Type B pancreatic cell (in vitro differentiated cells): ENCODE results near the gene GAPT. TPM values are rescaled to one million over a fixed set of nuclear protein-coding genes. Genes with fewer than 3 reads are reported as not detected.

Experiments used
- DNase-seq: peaks from one replicate; pipeline ENCODE4 v3.0.0; 2021; ENCODE audit warnings: mixed read lengths; ENCODE audit not compliant: unreplicated experiment; ENCODE audit errors: extremely low spot score
- H3K27ac Mint-ChIP-seq: 2 replicates; pipeline ENCODE4 v1.8.0; 2021; ENCODE audit warnings: mild to moderate bottlenecking, mixed read lengths
- H3K27me3 Mint-ChIP-seq: 2 replicates; pipeline ENCODE4 v1.8.0; 2021; ENCODE audit warnings: mixed read lengths
- H3K36me3 Mint-ChIP-seq: 2 replicates; pipeline ENCODE4 v1.8.0; 2021; ENCODE audit warnings: mixed read lengths
- H3K4me1 Mint-ChIP-seq: one replicate; pipeline ENCODE4 v1.8.0; 2021; ENCODE audit warnings: mixed read lengths; ENCODE audit not compliant: unreplicated experiment
- H3K4me3 Mint-ChIP-seq: 2 replicates; pipeline ENCODE4 v1.8.0; 2021; ENCODE audit warnings: mild to moderate bottlenecking, mixed read lengths
- H3K9me3 Mint-ChIP-seq: 2 replicates; pipeline ENCODE4 v1.8.0; 2021; ENCODE audit warnings: mixed read lengths
- CTCF ChIP-seq: fragments of 200-600 bp; sonication (generic); conservative IDR thresholded peaks from 2 replicates; pipeline ENCODE4 v1.5.0; 2021; ENCODE audit warnings: antibody characterized with exemption, mild to moderate bottlenecking
- total RNA-seq: library from RNA; stranded (reverse); gene quantifications from 2 replicates; pipeline ENCODE4 v1.2.1, GENCODE V29; 2021; ENCODE audit warnings: low replicate concordance

Gene GAPT
- total RNA-seq, 1 donor from 2014 or later = not detected

DNA sequence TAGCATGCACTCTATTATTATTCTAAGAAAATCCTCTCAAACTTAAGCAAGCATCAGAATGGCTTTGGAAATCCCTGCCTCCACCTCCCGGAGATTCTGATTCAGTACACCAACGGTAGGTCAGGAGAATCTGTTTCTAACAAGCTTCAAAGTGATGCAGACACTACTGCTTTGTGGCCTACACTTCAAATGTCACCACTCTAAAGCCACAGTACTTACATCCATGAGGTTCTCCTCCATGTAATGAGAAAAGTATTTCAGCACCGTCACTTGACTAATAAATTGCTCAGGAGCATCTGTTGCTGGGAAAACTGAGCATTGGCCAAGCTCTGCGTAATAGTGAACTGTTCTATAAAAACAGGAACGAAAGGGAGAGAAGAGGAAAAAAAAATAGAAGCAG is 36.2 kb upstream of the GAPT start:
- no peaks in the 10 kb centered on the region for H3K27me3 Mint-ChIP-seq
- peaks cover 53% of the 10 kb centered on the region for H3K4me1 Mint-ChIP-seq
- peaks cover 18% of the 10 kb centered on the region for H3K9me3 Mint-ChIP-seq
- H3K27ac Mint-ChIP-seq = peak overlapping the region; percentile 95
- TF ChIP-seq CTCF = no peak
- H3K4me3 Mint-ChIP-seq = peak overlapping the region; percentile 97
- H3K36me3 Mint-ChIP-seq = peaks cover 88% of the 10 kb centered on the region
- DNase-seq = no peak

DNA sequence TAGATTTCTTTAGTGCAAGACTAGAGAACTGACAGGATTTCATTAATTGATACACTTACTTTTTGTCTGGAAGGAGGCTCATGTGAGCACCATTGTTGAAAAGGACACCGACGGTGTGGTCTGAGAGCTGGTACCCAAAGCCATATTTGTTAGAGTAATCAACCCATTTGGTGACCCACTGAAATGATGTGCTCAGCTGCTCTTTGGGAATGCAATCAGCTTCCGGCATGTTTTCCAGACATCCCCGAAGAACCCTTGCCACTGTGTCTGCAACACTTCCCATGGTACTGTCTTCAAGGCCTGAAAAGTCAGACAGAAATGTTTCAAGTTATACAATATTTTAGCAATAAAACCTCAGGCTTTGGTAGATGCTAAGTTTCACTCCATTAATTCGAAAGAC is 35.8 kb upstream of the GAPT start:
- peak overlapping the region; percentile 97 for H3K4me3 Mint-ChIP-seq
- DNase-seq = no peak
- H3K4me1 Mint-ChIP-seq = peaks cover 49% of the 10 kb centered on the region
- peak overlapping the region; percentile 95 for H3K27ac Mint-ChIP-seq
- TF ChIP-seq CTCF = no peak
- peaks cover 84% of the 10 kb centered on the region for H3K36me3 Mint-ChIP-seq
- peaks cover 18% of the 10 kb centered on the region for H3K9me3 Mint-ChIP-seq
- H3K27me3 Mint-ChIP-seq = no peaks in the 10 kb centered on the region

DNA sequence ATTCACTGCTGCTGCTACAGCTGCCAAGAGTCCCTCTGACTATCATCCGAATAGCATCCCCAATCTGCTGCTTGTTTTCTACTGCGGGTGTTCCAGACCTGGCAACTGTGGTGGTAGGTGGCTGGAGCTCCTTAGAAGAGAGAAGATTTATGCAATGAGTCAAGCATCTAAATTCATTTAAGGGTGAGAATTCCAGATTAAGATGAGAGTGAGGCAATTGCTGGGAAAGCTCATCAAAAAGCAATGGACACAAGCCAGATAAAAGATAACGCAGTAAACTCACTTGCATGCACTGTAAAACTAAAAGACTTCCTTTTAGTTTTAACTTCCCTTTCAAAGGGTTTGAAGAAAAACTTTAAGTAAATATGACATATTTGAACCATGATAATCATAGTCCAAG is 35.2 kb upstream of the GAPT start:
- TF ChIP-seq CTCF = no peak
- Mint-ChIP-seq H3K27me3 (no peaks in the 10 kb centered on the region), H3K27ac (peak overlapping the region; percentile 85), H3K9me3 (peaks cover 13% of the 10 kb centered on the region), H3K4me1 (peaks cover 47% of the 10 kb centered on the region), H3K36me3 (peaks cover 82% of the 10 kb centered on the region), H3K4me3 (peak overlapping the region; percentile 97)
- DNase-seq = no peak

DNA sequence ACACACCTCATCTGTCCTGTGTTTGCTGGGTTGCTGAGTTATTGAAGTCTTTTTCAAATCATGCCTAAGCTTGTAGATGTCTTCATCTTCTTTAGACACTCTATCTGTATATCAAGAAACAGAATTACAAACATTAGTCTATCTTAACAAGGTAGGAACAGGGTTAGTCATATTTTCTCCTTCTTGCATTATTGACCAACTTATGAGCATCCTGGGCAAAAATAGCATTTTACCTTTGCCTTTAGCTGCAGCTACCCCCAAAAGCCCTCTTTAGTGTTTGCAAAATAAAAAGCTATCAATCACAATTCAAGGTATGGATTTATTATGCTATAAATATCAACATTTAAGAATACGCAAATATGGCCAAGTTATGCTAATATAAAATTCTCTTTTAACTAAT is 34.7 kb upstream of the GAPT start:
- Mint-ChIP-seq H3K4me1 (peaks cover 50% of the 10 kb centered on the region), H3K27me3 (no peaks in the 10 kb centered on the region), H3K4me3 (peak overlapping the region; percentile 97), H3K36me3 (peaks cover 82% of the 10 kb centered on the region), H3K27ac (peak overlapping the region; percentile 85), H3K9me3 (peaks cover 12% of the 10 kb centered on the region)
- no peak for TF ChIP-seq CTCF
- no peak for DNase-seq

DNA sequence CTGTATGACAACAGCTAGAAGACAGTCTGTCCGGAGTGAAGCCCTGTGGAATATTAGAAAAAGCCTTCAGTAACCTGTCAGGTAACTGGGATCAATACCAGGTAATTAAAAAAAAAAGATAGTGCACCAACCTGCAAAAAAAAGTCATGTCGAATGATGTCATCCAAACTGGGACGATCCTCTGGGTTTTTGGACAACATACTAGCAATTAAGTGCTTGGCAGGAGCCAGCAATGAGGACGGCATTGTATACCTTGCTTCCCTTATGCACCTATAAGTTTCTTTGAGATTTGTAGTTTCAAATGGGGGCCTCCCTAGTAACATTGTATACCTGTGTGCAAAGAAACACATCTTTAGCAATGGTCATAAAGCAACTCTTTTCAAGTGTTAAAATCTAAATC is 34.2 kb upstream of the GAPT start:
- Mint-ChIP-seq H3K4me3 (peak overlapping the region; percentile 97), H3K36me3 (peaks cover 76% of the 10 kb centered on the region), H3K9me3 (peaks cover 6% of the 10 kb centered on the region), H3K27me3 (no peaks in the 10 kb centered on the region), H3K27ac (peak overlapping the region; percentile 97), H3K4me1 (peaks cover 48% of the 10 kb centered on the region)
- TF ChIP-seq CTCF = no peak
- no peak for DNase-seq
